CD1c-positive myeloid dendritic cell (primary cell): ENCODE measurements around the gene TMEM109.

Experiments
- DNase-seq: peaks from one replicate; pipeline ENCODE4 v3.0.0-alpha.2; 2016; ENCODE audit errors: extremely low spot score

Gene TMEM109

GRCh38 chr11:60913793-60914632 lies at the start of gene TMEM109:
Gene TMEM109 (plus strand): TSS chr11:60914158. CDS start chr11:60919694, 5,536 bp downstream.
- peak; percentile 92 for DNase-seq

GRCh38 chr11:60864856-60865513 lies 49.0 kb upstream of the TMEM109 start:
- DNase-seq: no peak

GRCh38 chr11:60866911-60867870 lies 46.8 kb upstream of the TMEM109 start, which contains the start of gene ZP1:
Gene ZP1 (plus strand): TSS chr11:60867542. CDS start chr11:60867562, 20 bp downstream.
- DNase-seq: no peak

- DNase-seq: no peak
Measured at GRCh38 chr11:60867871-60868681, 45.9 kb upstream of the TMEM109 start.

- no peak for DNase-seq
Measured at GRCh38 chr11:60868682-60869450, 45.1 kb upstream of the TMEM109 start.

GRCh38 chr11:60869451-60869825 lies 44.5 kb upstream of the TMEM109 start:
- DNase-seq: no peak

- no peak for DNase-seq
Measured at GRCh38 chr11:60870276-60870675, 43.7 kb upstream of the TMEM109 start.

- no peak for DNase-seq
Measured at GRCh38 chr11:60870733-60871377, 43.1 kb upstream of the TMEM109 start.

GRCh38 chr11:60871378-60872061 lies 42.4 kb upstream of the TMEM109 start:
- DNase-seq: no peak

GRCh38 chr11:60872124-60872960 lies 41.6 kb upstream of the TMEM109 start:
- no peak for DNase-seq

- DNase-seq: peak; percentile 26
Measured at GRCh38 chr11:60872961-60873524, 40.9 kb upstream of the TMEM109 start.

- no peak for DNase-seq
Measured at GRCh38 chr11:60873533-60873932, 40.4 kb upstream of the TMEM109 start.

GRCh38 chr11:60874421-60875365 lies 39.3 kb upstream of the TMEM109 start:
- DNase-seq: no peak

- no peak for DNase-seq
Measured at GRCh38 chr11:60875366-60876167, 38.4 kb upstream of the TMEM109 start.

- no peak for DNase-seq
Measured at GRCh38 chr11:60876168-60876485, 37.8 kb upstream of the TMEM109 start.
